Measurements from ENCODE around the gene CCN5.
"Not testable (repeated sequence)": the region's sequence is repeated elsewhere in the genome, so short reads cannot be mapped to it uniquely, and the experiment has no call there.

CCN5 gene

GRCh38 chr20:44761423-44761822, 46.3 kb downstream of the CCN5 start:
- no peak for DNase-seq

GRCh38 chr20:44762466-44763140, 47.4 kb downstream of the CCN5 start:
- no peak for DNase-seq

GRCh38 chr20:44763798-44764197, 48.6 kb downstream of the CCN5 start:
- not testable (repeated sequence) for DNase-seq

DNA sequence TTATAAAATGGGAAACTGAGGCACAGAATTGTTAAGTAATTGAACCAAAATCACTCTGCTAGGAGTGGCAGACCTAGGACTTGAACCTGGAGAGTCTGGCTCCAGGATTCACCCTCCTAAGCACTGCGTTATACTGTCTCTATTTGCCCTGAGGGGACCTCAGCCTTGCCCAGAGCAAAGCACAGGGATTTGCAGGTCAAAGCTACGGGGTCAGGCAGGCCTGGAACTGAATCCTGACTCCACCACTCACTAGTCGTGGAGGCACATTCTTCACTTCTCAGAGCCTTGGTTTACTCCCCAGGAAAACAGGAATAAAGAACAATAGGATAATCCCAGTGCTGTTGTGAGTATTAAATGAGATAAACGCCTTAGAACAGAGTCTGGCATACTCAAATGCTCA, 49.9 kb downstream of the CCN5 start:
- DNase-seq: no peak

GRCh38 chr20:44765701-44766347, 50.7 kb downstream of the CCN5 start:
- DNase-seq: no peak

DNA sequence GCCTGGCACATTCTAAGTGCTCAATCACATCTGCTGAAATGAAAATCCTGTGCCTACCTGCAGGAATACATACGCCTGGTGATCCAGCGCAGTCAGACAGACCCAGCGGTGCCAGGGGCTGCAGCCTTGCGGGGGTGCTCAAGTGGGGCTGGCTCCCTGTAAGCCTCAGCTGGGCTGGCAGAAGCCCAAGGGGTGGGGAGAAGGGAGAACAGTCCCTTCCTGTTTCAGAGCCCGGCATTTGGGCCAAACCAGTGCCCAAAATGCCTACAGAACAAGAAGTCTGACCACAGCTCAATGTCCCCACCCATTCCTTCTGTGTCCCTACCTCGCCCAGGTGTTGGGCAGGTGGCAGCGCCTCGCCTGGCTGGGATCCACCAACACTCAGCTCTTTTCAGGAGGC, 53.1 kb downstream of the CCN5 start:
- no peak for DNase-seq

DNA sequence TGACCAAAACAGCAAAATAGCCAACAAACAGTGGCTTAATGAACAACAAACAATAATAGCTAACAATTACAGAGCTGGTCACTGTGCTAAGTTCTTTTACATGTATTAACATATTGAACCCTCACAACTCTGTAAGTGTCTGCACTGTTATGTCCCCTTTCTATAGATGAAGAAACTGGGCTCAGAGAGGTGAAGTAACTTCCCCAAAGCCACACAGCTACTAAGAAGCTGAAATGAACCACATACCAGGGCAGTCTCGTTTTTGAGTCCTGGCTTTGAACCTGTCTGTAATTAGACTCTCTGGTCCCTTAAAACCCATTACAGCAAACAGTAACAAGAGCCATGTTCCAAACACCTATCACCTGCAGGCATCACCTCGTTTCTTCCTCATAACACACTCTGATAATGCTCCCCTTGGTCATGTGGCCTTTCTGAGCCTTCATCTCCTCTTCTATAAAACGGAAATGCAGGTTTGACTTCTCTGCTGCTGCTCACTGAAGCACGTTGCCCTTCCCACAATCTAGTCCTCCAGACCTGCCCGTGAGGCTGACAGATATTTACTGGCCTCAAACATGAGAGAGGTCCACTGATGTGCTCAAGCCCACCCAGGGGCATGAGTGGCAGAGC, 53.8 kb downstream of the CCN5 start:
- no peak for DNase-seq

- no peak for DNase-seq
Observed at GRCh38 chr20:44769481-44769863, 54.3 kb downstream of the CCN5 start.

DNA sequence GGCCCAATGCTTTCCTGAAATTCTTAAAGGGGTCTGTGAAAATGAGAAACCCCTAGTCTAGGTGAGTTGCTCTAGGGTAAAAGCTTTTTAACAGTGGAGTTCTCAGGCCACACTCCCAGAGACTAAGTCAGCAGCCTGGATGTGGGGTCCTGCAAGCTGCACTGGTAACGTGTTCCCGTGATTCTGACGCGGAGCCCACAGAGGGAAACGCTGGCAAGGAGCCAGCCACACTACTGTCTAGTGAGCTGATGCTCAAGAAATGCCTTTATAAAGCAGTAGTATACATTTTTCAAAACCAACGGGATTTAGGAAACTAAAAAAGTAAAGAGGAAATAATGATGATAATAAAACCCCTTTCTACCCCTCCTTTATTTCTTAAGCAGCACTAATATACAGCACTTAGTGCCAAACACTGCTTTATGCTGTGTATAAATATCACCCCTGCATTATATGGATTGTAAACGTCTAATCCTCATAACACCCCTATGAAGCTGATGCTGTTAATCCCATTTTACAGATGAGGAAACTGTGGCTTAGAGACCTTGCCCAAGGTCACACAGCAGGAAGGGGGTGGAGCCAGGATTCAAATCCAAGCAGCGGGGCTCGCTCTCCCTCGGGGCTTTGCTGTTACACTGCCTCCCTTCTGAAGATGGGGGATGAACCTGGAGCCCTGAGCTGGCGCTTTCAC, 55.5 kb downstream of the CCN5 start:
- DNase-seq: no peak

- no peak for DNase-seq
Observed at GRCh38 chr20:44771172-44771535, 56.0 kb downstream of the CCN5 start.

GRCh38 chr20:44772636-44773035, 57.5 kb downstream of the CCN5 start:
- DNase-seq: no peak

- no peak for DNase-seq
Observed at GRCh38 chr20:44773070-44773829, 58.1 kb downstream of the CCN5 start.

- no peak for DNase-seq
Observed at GRCh38 chr20:44776980-44777379, 61.8 kb downstream of the CCN5 start.
